IPS DF 4.7 (cell line): Measurements from ENCODE around the gene RAI14.

ENCODE experiments used
- DNase-seq: peaks from one replicate; pipeline ENCODE4 v3.0.0-alpha.2; 2013; ENCODE audit warnings: low spot score; ENCODE audit errors: extremely low read depth

Gene RAI14

DNA sequence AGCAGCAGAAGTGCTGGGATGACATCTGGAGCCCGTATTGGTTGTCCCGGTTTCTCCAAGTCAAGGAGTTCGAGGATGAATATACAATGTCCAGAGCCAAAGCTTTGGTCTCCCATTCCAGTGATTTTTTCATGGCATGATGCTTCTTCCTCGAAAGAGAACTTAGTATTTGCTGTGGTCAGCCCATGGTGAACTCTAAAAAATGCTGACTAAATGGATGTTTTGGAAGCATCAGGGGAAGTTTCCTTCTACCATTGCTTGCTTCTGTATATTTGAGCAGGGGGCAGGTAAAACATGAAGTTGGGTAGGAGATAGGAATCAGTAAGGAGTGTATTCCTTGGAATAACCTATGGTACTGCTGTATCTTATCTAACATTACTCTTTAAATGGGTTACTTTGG lies 191.4 kb downstream of the RAI14 start:
- DNase-seq: no peak

DNA sequence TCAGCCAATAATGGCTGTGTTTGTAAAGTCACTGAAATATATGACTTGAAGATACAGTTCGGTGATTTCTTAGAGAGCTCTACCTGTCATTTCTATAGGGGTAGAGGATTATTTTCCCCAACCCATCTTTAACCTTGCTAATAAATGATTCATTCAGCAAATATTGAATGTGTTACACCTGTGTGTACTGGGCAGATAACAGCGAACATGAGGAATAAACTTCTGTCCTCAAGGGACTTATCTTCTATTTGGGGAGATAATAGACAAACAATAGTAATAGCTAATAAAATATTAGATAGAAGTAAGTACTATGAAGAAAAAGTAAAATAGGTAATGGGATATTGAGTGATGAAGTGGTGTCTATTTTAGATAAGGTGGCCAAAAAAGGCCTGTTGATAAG lies 192.1 kb downstream of the RAI14 start:
- no peak for DNase-seq

DNA sequence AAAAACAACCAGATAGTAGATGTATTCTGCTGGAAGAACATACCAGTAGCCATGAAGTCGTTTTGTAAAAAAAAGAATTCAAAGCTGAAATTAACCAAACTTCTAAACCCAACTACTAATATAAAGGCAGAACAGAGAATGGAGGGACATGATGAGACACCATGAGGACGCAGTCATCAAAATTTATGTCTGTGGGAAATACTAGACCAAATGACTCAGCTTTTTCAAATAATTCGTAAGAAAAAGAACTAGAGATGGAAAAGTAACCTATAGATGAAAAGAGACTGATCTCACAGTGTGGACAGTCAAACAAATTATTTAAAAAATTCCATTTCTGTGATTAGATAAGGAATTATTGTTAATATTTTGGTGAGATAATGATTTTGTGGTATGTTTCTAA lies 193.1 kb downstream of the RAI14 start:
- no peak for DNase-seq

DNA sequence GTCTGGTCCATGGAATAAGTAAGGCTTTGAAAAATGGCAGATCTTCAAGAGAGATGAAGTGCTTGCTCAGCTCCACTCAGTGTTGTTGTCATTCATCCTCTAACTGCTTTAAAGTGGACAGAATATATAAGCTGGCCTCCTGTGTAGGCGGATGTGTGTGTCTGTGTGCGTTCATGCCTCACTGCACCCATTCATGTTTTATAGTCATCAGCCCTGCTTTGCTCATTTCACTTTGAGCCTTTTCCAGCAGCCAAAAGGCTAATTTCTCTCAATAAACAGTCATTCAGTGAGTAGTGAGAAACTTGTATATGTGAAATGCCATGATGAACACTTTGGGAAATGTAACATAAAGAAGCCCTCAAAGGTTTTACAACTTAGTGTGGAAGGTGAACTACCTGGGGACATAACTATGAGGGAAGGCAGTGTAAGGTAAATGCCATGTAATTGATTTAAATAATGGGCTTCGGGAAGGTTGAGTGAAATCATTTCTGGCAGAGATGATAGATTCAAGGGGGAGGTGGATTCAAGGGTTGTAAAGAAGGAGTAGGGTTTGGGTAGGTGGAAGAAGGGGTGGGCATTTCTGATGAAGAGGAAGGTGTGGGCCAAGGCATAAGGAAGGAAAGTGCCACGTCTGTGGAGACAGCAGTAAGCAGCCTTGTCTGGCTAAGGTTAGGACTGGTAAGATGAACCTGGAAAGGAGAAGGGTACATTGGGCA lies 198.5 kb downstream of the RAI14 start:
- no peak for DNase-seq

DNA sequence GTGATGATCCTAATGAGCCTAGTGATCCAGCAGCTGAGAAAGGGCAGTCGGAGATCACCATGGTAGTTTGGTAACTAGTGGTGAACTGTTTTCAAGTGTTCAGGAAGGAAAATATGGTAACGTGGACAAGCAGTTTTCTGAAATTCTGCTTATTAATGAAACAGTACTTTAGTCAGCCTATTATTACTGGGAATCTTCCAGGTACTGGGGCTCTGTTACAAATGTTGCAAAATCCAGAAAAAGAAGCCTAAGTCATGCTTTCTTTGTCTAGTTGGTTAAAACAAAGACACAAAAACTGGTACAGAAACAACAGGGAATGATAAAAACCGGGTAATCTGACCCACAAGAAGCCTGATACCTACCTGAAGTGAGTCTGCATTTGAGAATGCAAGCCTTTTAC lies 201.0 kb downstream of the RAI14 start:
- no peak for DNase-seq

DNA sequence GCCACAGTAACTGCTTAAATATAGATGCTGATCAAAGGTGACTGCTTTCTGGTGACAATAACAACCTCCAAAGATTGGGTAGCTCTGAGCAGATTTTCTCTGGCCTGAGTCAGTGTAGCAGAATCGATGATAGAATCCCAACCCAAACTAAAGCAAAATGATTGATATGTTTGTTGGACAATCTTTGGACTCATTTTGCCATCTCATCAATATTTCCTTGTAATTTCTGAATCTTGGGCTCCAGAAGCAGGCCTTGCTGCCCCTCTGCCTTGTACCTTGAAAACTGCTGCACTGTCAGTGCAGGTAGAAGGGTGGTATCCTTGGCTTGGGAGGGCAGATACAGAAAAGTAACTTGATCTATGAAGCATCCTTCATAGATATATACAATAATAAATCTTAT lies 201.8 kb downstream of the RAI14 start:
- DNase-seq: no peak

DNA sequence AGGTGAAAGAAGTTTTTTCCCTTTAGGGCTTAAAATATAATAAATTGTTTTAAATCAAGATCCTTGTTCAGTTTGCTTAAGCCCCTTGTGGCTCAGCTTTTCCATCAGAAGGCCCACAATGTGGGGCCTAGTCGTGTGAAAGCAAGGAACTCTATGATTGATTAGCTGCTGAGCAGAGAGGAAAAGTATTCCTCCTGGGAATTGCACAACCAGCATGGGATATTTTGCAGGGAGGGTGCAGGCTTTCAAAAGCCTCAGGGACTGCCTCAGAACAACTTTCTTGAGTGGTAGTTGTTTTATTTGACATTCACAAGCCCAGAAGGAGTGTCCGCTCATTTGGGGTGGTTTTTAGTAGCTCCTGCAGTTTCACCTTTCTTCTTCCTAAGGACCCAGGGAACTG lies 202.7 kb downstream of the RAI14 start:
- DNase-seq: no peak

DNA sequence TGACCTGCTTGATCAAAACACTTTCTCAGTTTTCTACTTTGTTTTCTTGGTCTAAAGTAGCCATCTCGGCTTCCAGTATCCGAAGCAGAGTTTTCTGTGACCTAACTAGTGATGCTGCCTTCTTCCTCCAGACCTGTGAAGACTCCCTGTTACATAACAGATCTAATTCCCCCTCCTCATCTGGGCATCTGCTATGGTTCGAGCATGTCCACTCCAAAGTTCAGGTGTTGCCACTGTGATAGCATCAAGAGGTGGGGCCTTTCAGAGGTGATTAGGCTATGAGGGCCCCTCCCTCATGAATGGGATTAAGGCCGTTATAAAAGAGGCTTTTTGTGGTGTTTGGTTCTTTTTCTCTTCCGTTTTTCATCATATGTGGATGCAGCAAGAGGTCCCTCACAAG lies 203.1 kb downstream of the RAI14 start:
- DNase-seq: no peak

DNA sequence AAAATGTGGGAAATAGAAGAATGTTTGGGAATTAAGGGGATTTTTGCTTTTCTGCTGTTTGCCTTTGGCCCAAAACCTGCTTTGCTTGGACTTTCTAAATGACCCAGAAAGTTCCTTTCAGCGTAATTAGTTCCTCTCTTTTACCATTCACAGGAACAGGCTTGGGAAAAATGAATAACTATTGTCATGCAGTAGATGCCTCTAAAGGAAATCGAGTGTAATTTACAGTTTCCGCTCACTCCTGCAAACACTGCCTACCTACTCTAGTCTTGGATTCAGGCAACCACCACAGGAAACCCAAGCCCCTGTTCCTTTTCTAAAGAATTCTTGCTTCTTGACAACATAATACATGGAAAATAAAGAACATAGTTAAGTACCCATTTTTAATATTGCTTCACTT lies 207.8 kb downstream of the RAI14 start:
- DNase-seq: peak; percentile 64

DNA sequence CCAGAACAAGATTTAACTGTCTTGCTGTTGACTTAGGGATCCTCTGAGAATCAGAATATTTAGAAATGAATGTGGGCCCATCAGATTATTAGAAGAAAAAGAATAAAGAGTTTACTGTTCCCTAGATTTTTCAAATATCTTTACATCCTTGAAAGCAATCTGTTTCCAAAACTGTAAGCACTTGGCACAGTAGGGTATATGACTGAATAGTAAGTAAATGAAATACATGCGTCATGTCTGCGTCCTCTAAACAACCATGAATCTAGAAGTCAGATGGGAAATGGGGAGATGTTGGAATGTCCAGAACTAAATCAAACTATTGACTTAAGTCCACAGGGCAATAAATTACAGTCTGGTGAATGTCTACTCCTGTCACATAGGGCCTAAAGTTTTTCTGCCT lies 209.0 kb downstream of the RAI14 start:
- no peak for DNase-seq

DNA sequence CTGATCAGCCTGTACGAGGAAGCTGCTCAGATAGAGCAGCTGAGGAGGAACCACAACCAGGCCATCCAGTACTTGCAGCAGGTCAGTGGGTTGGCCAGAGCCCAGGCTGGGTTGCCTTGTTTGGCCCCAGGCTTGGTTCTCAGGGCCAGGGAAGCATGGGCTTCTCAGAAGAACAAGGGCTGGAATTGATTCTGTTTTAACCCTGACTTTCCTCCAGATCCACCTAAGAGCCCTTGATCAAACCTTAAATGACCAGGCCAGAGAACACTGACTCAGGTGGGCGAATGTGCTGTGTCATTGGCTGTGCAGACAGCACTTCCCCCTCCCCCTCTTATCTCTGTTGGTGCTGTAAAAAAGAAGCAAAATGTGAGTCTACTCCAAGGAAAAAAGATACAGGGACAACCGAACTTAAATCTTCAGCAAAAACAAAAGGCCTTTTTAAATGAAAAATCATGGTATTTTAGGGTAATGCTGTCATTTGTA lies 210.9 kb downstream of the RAI14 start:
- DNase-seq: no peak

DNA sequence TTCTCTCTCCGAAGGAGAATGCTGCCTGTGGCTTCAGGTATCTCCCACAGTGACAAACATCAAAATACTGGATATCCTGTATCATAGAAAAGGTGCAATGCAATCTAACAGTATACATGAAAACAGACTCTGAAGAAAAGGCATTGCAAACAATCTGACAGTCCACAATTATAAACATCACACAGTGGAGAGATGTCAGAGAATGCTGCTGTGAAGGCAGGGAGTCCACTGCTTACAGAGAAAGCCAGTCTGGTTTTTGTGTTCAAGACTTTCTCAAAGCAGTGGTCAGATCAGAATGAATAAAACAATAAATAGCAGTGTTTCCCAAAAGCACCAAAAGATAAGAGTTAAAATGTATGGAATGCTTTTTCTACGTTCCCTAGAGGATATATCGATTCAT lies 211.5 kb downstream of the RAI14 start:
- no peak for DNase-seq

DNA sequence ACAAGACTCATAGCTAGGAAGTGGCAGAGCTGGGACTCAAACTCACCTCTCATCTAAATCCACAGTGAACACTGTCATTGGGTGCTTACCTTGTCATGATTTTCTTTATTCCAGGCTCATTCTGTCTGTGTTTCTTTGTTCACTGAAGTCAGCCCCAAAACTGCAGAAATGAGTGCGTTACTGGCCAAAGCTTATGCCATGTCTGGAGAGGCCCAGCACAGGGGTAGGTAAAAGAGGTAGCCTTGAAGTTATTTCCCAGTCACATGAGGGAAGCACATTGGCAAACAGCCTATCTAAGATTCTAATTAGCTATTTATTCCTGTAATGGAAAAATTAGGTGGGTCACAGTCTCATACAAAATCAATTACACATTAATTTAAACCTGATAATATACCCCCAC lies 212.7 kb downstream of the RAI14 start:
- no peak for DNase-seq

DNA sequence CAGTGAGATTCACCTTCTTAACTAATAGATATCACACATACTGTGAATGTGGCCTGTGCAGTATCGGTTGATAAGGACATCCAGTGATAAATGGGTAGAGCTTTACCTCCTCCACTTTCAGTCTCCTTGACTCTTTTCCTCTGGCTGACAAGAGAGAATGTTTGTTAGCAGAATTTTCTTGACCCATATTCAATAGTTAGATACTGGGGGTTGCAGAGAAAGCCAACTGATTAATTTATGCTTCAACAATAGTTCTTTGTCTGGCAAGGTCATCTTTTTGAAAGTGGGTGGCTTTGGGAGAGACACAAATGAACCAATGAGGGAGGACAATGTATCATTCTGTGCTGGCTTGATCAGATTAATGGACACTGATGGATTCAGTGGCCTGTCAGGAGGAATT lies 213.1 kb downstream of the RAI14 start:
- DNase-seq: no peak

DNA sequence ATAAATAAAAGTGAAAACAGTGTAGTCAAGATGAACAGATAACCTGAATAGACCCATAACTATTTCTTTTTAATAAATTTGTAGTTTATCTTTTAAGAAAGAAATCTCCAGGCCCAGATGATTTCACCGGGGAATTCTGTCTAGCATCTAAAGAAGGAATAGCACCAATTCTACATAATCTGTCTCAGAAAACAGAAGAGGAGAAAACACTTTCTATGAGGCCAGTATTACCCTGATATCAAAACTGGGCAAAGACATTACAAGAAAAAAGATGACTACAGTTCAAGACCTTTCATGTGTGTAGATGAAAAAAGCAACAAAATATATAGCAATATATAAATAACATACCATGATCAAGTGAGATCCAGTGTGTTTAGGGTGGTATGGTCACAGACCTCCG lies 214.3 kb downstream of the RAI14 start:
- no peak for DNase-seq

DNA sequence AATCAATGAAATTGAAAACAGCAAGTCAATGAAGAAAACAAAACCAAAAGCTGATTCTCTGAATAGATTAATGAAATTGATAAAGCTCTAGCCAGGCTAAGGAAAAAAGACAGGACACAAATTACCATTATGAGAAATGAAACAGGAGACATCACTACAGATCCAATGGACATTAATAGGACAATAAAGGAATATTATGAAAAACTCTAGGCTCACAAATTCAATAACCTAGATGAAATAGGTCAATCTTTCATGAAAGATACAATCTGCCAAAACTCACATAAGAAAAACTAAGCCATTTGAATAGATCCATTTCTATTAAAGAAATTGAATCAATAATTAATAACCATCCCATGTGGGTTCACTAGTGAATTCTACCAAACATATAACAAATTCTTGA lies 220.1 kb downstream of the RAI14 start:
- no peak for DNase-seq

DNA sequence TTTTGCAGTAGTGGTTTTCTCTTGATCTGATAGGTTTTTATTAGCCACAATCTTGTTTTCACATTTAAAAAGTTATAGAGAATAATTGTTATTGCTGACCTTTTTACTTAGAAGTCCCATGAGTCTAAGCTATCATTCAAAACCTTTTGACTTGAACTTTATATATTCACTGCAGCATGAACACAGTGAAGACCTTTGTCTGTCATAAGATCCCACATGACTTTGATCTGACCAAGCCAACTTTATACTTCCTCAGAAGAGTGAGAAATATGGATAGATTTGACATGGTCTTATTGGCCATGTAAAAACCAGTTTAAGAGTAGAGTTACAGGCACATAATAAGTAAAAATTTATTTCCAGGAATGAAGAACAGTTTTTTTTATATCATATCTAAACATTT lies 225.1 kb downstream of the RAI14 start:
- no peak for DNase-seq
